ENCODE data around the gene ODAPH.
"Not testable (repeated sequence)": the region's sequence is repeated elsewhere in the genome, so short reads cannot be mapped to it uniquely, and the experiment has no call there.

ODAPH gene

DNA sequence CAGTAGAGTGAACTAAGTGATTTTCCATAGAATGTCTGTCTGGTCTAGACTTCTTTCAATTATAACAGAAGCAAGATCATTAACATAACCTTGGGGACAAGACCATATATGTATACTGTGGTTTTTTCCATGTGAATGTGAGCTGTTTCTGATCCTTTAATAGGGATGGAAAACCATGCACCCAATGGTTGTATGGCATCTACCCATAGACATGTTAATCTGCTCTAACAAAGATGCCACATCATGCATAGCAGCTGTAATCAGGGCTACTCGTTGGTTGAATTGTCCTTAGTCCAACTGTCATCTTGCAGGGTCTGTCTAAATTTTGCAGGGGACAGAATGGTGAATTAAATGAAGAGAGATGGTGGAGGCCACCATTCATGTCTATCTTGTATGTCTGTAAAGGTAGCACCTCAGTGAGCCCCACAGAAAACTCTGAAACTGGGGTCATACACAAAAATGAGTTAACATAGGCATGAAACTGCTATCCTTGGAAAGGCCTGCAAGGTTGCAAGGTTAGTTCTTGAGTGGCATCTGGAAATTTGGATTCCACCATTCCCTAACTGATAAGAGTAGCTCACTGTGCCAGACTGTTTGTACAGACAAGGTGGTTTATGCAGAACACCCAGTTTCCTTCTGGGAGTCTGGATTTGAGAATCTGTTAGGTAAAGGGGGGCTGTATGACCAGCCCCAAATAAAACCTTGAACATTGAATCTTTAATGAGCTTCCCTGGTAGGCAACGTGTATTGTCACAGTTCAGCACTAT, 25.1 kb upstream of the ODAPH start:
- no peak for TF ChIP-seq POLR2A (IDR thresholded peaks at IDR 0.05; ENCODE audit: low read depth, low read length)
- DNase-seq (ENCODE audit: insufficient read length, low spot score): no peak
- FAIRE-seq: no peak

DNA sequence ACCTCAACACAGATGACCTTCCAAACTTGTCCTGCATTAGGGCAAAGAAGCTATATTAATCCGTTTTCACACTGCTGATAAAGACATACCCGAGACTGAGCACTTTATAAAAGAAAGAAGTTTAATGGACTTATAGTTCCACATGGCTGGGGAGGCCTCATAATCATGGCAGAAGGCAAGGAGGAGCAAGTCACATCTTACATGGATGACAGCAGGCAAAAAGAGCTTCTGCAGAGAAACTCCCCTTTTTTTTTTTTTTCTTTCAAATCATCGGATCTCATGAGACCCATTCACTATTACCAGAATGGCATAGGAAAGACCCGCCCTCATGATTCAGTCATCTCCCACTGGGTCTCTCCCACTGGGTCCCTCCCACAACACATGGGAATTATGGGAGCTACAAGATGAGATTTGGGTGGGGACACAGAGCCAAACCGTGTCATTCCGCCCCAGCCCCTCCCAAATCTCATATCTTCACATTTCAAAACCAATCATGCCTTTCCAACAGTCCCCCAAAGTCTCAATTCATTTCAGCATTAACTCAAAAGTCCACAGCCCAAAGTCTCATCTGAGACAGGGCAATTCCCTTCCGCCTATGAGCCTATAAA, 24.2 kb upstream of the ODAPH start:
- not testable (repeated sequence) for DNase-seq (ENCODE audit: insufficient read length, low spot score); FAIRE-seq

DNA sequence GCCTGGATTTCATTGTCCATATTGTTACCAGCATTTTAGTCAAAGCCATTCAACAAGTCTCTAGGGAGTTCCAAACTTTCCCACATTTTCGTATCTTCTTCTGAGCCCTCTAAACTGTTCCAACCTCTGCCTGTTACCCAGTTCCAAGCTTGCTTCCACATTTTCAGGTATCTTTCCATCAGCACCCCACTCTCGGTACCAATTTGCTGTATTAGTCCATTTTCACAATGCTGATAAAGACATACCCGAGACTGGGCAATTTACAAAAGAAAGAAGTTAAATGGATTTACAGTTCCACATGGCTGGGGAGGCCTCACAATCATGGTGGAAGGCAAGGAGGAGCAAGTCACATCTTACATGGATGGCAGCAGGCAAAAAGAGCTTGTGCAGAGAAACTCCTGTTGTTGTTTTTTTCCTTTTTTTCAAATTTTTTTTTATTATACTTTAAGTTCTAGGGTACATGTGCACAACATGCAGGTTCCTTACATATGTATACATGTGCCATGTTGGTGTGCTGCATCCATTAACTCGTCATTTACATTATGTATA, 22.5 kb upstream of the ODAPH start:
- FAIRE-seq; DNase-seq (ENCODE audit: insufficient read length, low spot score): not testable (repeated sequence)

DNA sequence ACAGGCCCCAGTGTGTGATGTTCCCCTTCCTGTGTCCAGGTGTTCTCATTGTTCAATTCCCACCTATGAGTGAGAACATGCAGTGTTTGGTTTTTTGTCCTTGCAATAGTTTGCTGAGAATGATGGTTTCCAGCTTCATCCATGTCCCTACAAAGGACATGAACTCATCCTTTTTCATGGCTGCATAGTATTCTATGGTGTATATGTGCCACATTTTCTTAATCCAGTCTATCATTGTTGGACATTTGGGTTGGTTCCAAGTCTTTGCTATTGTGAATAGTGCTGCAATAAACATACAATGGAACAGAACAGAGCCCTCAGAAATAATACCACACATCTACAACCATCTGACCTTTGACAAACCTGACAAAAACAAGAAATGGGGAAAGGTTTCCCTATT, 21.9 kb upstream of the ODAPH start:
- not testable (repeated sequence) for DNase-seq (ENCODE audit: insufficient read length, low spot score); FAIRE-seq

DNA sequence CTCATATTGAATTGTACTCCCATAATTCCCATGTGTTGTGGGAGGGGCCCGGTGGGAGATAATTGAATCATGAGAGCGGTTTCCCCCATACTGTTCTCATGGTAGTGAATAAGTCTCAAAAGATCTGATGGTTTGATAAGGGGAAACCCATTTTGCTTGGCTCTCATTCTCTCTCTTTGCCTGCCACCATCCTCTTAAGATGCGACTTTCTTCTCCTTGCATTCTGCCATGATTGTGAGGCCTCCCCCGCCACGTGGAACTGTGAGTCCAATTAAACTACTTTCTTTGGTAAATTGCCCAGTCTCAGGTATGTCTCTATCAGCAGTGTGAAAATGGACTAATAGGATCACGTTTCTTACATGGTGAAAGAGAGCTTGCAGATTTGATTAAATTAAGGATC, 18.6 kb upstream of the ODAPH start:
- not testable (repeated sequence) for DNase-seq (ENCODE audit: insufficient read length, low spot score)

DNA sequence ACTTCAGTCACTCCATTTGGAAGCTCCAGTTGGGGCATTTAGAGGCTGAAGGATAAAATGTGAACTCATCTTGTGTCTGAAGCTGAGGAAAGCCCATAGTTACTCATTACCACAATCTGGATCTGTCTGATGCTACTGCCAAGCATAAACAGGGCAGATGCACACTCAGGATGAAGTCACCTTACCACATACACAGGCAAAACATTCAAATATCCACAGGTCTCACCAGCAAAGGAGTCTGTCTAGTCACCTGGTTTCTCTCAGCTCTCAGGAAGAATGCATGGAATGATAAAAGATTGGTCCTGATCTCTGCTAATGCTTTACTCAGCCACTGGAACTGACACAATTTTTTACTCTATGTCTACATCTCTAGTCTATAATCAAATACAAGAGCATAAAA, 13.0 kb upstream of the ODAPH start:
- peak; percentile 20 for DNase-seq (ENCODE audit: insufficient read length, low spot score)
- FAIRE-seq: peak; percentile 75
- no peak for TF ChIP-seq POLR2A (IDR thresholded peaks at IDR 0.05; ENCODE audit: low read depth, low read length)

More for the DNA sequence above, 18.6 kb upstream of the ODAPH start:
- not testable (repeated sequence) for FAIRE-seq

DNA sequence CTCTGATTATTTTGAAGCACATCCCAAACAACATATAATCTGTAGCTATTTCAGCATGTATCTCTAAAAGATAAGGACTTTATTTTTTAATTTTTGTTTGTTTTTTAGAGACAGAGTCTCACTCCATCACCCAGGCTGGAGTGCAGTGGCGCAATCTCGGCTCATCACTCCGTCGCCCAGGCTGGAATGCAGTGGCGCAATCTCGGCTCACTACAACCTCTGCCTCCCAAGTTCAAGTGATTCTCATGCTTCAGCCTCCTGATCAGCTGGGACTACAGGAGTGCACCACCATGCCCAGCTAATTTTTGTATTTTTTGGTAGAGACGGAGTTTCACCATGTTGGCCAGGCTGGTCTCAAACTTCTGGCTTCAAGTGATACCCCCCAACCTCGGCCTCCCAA, 11.6 kb upstream of the ODAPH start:
- DNase-seq (ENCODE audit: insufficient read length, low spot score); FAIRE-seq: not testable (repeated sequence)

DNA sequence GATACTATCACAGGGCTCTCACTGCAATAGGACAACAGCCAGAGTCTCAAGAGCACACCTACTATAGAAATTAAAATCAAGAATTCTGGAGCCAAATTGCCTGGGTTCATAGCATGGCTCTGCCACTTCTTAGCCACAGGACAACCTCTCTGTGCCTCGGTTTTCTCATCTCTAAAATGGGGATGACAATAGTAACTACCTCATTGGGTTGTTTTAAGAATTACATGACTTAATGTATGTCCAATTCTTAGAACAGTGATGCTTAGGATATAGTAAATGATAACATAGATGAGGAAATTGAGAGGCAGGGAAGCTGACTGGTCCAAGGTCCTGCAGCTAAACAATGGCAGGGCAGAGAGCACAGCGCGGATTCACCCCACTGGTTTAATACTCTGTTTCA, 11.0 kb upstream of the ODAPH start:
- no peak for TF ChIP-seq POLR2A (IDR thresholded peaks at IDR 0.05; ENCODE audit: low read depth, low read length)
- FAIRE-seq (no peak), DNase-seq (ENCODE audit: insufficient read length, low spot score) (no peak)

DNA sequence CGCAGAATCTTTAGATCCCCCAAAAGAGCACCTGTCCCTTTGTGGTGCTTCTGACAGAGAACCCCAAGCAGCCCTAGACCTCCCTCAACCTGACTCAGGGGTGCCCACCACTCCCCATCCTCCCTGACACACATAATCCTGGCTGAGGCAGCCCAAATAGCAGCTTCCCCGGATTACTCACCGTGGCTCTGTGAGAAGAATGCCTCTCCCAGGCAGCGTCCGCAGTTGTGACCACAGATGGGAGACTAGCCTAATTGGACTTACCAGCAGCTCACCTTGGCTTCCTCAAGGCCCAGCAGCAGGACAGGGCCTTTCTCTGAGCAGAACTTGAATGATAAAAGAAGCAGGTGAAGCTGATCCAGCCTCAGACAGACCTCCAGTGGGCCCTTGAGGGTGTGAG, 10.3 kb upstream of the ODAPH start:
- no peak for FAIRE-seq
- DNase-seq (ENCODE audit: insufficient read length, low spot score): no peak
- no peak for TF ChIP-seq POLR2A (IDR thresholded peaks at IDR 0.05; ENCODE audit: low read depth, low read length)

DNA sequence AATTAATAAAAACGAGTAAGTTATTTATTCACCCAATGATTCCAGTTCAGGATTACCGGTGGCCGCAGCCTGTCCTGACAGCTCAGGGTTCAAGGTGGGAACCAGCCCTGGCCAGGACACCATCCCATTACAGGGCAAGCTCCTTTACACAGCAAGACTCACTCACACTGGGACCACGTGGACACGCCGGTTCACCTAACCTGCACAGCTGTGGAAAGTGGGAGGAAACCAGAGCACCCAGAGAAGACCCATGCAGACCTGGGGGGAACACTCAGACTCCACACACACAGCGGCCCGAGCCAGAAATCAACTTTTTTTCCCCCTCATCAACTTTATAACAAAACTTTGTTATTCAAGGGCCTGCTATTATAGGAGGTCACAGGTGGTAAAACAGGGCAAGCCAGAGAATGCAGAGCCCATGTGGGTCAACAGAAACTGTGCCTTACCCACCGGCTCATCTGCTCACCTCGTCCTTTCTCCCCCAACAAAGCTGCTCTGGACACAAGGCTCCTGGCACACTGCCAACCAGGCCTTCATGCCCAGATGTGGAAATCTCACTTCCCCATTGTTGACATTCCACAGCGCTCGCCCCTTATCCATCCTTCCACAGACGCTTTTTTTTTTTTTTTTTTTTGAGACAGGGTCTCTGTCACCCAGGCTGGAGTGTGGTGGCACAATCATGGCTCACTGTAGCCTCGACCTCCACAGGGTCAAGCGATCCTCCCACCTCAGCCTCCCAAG, 8.0 kb upstream of the ODAPH start:
- no peak for TF ChIP-seq POLR2A (IDR thresholded peaks at IDR 0.05; ENCODE audit: low read depth, low read length)
- DNase-seq (ENCODE audit: insufficient read length, low spot score) (no peak), FAIRE-seq (no peak)

DNA sequence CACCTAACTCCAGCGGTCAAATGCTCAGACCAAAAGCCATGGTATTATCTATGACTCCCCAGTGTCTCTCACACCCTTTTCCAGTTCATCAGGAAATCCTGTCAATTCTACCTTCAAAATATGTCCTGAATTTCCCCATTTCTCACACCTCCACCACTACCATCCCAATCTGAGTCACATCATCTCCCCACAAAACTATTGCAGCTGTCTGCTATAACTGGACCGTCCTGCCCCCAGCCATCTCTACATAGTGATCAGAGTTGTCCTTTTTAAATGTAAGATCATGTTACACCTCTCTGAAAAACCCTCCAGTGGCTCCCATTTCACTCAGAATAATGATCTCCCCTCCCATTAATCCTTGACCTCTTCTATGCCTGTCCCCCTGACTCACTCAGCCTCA, 6.8 kb upstream of the ODAPH start:
- no peak for FAIRE-seq
- TF ChIP-seq POLR2A (IDR thresholded peaks at IDR 0.05; ENCODE audit: low read depth, low read length): no peak

DNA sequence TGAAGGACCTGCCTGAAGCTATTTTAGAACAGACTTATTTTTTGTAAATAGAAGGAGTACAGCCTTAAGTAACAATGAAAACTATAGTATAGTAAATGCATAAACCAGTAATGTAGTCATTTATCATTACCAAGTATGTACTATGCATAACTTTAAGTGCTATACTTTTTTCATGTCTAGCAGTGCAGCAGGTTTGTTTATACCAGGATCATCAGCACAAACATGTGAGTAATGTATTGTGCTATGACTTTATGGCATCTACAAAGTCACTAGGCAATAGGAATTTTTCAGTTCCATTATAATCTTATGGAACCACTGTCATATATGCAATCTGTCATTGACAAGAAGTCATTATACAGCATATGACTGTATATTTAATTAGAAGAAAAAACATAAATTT, 3.4 kb upstream of the ODAPH start:
- FAIRE-seq: no peak
- no peak for DNase-seq (ENCODE audit: insufficient read length, low spot score)
- TF ChIP-seq POLR2A (IDR thresholded peaks at IDR 0.05; ENCODE audit: low read depth, low read length): no peak

More for the DNA sequence above, 6.8 kb upstream of the ODAPH start:
- no peak for DNase-seq (ENCODE audit: insufficient read length, low spot score)

DNA sequence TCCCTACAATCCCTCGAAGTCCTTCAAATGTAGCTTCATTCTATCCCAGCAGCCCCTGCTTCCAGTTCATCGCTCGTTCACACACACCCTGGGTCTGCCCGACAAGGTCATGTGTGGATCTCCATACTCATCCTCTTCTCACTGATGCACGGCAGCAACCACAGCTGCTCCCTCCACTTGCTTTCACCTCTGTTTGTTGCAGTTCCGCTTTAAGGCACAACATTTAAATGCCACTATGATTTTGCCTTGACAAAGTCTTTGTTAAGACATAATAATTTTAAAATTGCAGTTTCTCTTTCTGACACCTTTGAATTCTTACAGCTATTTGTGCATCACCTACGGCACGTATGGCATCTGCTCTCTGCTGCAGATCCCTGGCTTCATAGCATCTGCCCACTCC, 1.8 kb downstream of the ODAPH start:
- TF ChIP-seq POLR2A (IDR thresholded peaks at IDR 0.05; ENCODE audit: low read depth, low read length): no peak
- DNase-seq (ENCODE audit: insufficient read length, low spot score) (no peak), FAIRE-seq (no peak)

DNA sequence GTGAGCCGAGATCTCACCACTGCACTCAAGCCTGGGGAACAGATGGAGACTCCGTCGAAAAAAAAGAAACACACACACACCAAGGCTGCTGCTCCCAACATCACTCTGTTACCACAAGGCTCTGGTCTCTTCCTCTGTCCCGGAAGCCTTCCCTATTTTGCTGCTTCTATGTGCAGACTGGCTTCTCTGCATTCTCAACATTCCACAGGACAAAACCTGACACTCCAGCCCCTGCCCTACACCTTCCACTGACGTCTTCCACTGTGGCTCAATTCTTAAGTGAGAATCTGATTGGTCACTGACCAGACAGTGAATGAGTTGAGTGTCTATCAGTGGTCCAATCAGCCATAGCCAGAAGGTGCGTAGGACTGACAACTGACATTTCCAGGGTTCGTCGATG, 5.9 kb downstream of the ODAPH start:
- DNase-seq (ENCODE audit: insufficient read length, low spot score): no peak
- no peak for FAIRE-seq
- no peak for TF ChIP-seq POLR2A (IDR thresholded peaks at IDR 0.05; ENCODE audit: low read depth, low read length)

DNA sequence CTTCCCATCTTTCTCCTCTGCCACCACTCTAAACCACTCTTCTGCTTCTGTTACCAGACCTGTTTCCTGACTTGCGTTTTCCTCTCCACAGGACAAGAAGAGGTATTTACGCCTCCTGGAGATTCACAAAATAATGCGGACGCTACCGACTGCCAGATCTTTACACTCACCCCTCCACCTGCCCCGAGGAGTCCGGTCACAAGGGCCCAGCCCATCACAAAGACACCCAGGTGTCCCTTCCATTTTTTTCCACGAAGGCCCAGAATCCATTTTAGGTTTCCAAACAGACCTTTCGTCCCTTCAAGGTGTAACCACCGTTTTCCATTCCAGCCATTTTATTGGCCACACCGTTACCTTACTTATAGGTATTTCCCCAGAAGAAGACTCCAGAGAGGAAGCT, 8.2 kb downstream of the ODAPH start:
- FAIRE-seq (no peak), DNase-seq (ENCODE audit: insufficient read length, low spot score) (no peak)
- no peak for TF ChIP-seq POLR2A (IDR thresholded peaks at IDR 0.05; ENCODE audit: low read depth, low read length)

Measured in H54 (cell line).